IMR-90 (cell line): ENCODE measurements around the gene CARS2.

ENCODE experiments used
- BHLHE40 ChIP-seq: fragments of 150-350 bp; IDR thresholded peaks from 2 replicates; pipeline ENCODE4 v1.6.1; 2016; ENCODE audit warnings: mild to moderate bottlenecking, low read depth, low read length
- CEBPB ChIP-seq: IDR thresholded peaks from 2 replicates; pipeline ENCODE4 v1.6.1; 2012; ENCODE audit warnings: low read depth, low read length, improper control_type of control experiment
- CTCF ChIP-seq: conservative IDR thresholded peaks from 2 replicates; pipeline ENCODE4 v1.5.1; 2012; ENCODE audit warnings: mild to moderate bottlenecking, low read depth, low read length, improper control_type of control experiment
- FOS ChIP-seq: fragments of 150-350 bp; IDR thresholded peaks from 2 replicates; pipeline ENCODE4 v1.6.1; 2016; ENCODE audit warnings: low read depth, low read length
- MAFK ChIP-seq: IDR thresholded peaks from 2 replicates; pipeline ENCODE4 v1.6.1; 2012; ENCODE audit warnings: low read depth, low read length, improper control_type of control experiment
- NFE2L2 ChIP-seq: fragments of 150-350 bp; IDR thresholded peaks from 2 replicates; pipeline ENCODE4 v1.6.1; 2016; ENCODE audit warnings: low read depth, mild to moderate bottlenecking, low read length
- POLR2A ChIP-seq: IDR thresholded peaks from 2 replicates; pipeline ENCODE4 v1.6.1; 2012; ENCODE audit warnings: mild to moderate bottlenecking, low read depth, low read length
- RAD21 ChIP-seq: IDR thresholded peaks from 2 replicates; pipeline ENCODE4 v1.6.1; 2012; ENCODE audit warnings: low read length, improper control_type of control experiment
- RFX5 ChIP-seq: IDR thresholded peaks from 2 replicates; pipeline ENCODE4 v1.8.0; 2012; ENCODE audit warnings: low read depth, mild to moderate bottlenecking, low read length, moderate library complexity
- TF ChIP-seq, protein P1 (sequence below): fragments of 150-350 bp; IDR thresholded peaks from 2 replicates; pipeline ENCODE4 v1.6.1; 2016; ENCODE audit warnings: low read depth, mild to moderate bottlenecking, low read length, moderate library complexity, borderline replicate concordance

GRCh38 chr13:110734561-110734960 lies 28.6 kb upstream of the CARS2 start:
- no peak for TF ChIP-seq CTCF
- no peak for TF ChIP-seq FOS
- TF ChIP-seq CEBPB = no peak
- TF ChIP-seq MAFK = no peak
- TF ChIP-seq POLR2A = no peak
- TF ChIP-seq RAD21 = no peak
- TF ChIP-seq, protein P1, sequence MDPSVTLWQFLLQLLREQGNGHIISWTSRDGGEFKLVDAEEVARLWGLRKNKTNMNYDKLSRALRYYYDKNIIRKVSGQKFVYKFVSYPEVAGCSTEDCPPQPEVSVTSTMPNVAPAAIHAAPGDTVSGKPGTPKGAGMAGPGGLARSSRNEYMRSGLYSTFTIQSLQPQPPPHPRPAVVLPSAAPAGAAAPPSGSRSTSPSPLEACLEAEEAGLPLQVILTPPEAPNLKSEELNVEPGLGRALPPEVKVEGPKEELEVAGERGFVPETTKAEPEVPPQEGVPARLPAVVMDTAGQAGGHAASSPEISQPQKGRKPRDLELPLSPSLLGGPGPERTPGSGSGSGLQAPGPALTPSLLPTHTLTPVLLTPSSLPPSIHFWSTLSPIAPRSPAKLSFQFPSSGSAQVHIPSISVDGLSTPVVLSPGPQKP = no peak
- no peak for TF ChIP-seq RFX5
- no peak for TF ChIP-seq BHLHE40
- no peak for TF ChIP-seq NFE2L2
